ENCODE measurements around the gene ADAMTS12. TPM values are rescaled to one million over a fixed set of nuclear protein-coding genes. Genes with fewer than 3 reads are reported as not detected.

ADAMTS12 gene
- total and polyA plus RNA-seq, 2 of the 8 experiments (the other 6 are each of a cell fraction or from before 2014, with no cell fraction given), result 6.4 to 12.8 TPM

DNA sequence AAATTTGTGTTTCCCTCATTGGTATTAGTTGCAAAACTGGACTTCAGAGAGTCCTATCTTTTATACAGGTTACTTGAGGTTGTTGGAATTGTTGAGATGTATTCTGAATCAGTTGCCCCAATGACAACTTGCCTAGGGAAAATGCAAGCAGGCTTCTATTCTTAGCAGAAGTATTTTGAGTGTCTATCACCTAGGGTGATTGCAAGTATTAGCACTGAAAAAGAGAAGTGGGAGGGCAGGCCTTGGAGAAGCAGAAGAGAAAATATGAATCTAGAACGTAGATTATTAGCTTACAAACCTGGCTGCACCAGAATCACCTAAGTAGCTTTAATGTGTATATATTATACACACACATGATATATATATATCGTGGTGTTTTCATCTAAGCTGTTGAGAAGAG lies 43.2 kb downstream of the ADAMTS12 start:
- H4K5ac ChIP-seq (ENCODE audit: insufficient read length, low read depth, low read length), result no peak overlapping the region
- H3K23ac ChIP-seq (ENCODE audit: insufficient read length), result no peak overlapping the region
- H3K14ac ChIP-seq (ENCODE audit: insufficient read length), result no peak overlapping the region
- no peak overlapping the region for H2BK12ac ChIP-seq (ENCODE audit: low read depth, low read length)
- H3K79me1 ChIP-seq (ENCODE audit: low read depth, low read length), result no peaks in the 10 kb centered on the region
- H3K18ac ChIP-seq (ENCODE audit: extremely low read depth, low read length), result no peak overlapping the region
- CTCF ChIA-PET (ENCODE audit: partially characterized antibody), result no interaction called here
- no peak overlapping the region for H2BK120ac ChIP-seq (replicated peaks; ENCODE audit: low read depth, low read length)
- H3K9ac ChIP-seq (replicated peaks in 1 of 4; ENCODE audit: extremely low read depth in 1 of 4, low read depth in 3 of 4, low read length in 3 of 4), result no peak overlapping the region
- no peak overlapping the region for H4K8ac ChIP-seq (ENCODE audit: extremely low read depth, insufficient read depth, low read length)
- no peak overlapping the region for H2BK20ac ChIP-seq (ENCODE audit: low read length)
- H3K4ac ChIP-seq (replicated peaks; ENCODE audit: insufficient read length, low read depth, low read length), result no peak overlapping the region
- H2BK15ac ChIP-seq (ENCODE audit: low read length), result no peak overlapping the region
- no peaks in the 10 kb centered on the region for H3K27me3 ChIP-seq (replicated peaks in 1 of 4; ENCODE audit: control insufficient read depth in 3 of 4, extremely low read depth in 1 of 4, insufficient read depth in 3 of 4, low read length in 3 of 4)
- H2AK5ac ChIP-seq (ENCODE audit: low read depth, low read length), result no peak overlapping the region
- TF ChIP-seq RXRA (IDR thresholded peaks at IDR 0.05; ENCODE audit: insufficient read depth, low read depth, low read length) (no peak), CBX5 (IDR thresholded peaks at IDR 0.05; ENCODE audit: low read depth, low read length) (no peak), SAP30 (IDR thresholded peaks at IDR 0.05; ENCODE audit: insufficient read depth, insufficient replicate concordance, low read length) (no peak)
- TF ChIP-seq, protein P1, sequence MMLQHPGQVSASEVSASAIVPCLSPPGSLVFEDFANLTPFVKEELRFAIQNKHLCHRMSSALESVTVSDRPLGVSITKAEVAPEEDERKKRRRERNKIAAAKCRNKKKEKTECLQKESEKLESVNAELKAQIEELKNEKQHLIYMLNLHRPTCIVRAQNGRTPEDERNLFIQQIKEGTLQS (IDR thresholded peaks at IDR 0.05; ENCODE audit: insufficient read depth, low read depth, low read length), result no peak
- no peak for FAIRE-seq
- no peak overlapping the region for H3K56ac ChIP-seq (replicated peaks; ENCODE audit: insufficient read length, low read depth, low read length)
- H4K20me1 ChIP-seq (replicated peaks in 1 of 2; ENCODE audit: control insufficient read depth in 1 of 2, insufficient read depth in 2 of 2, low read length in 2 of 2), result no peaks in the 10 kb centered on the region
- 0 out of 8 replicates have a peak, but pooled peaks cover 0 to 6% (median 2%) of the 10 kb centered on the region in 4 experiments for H3K36me3 ChIP-seq (ENCODE audit: control insufficient read depth in 2 of 4, insufficient read depth in 4 of 4, low read length in 3 of 4)
- 97% methylated on average over 2 of the region's 2 CpGs; no CpG with 5 or more reads in 1 of the 2 experiments for WGBS, 2 experiments (ENCODE audit: extremely low coverage in 1 of 2, insufficient coverage in 1 of 2, insufficient read length in 1 of 2, insufficient replicate concordance in 2 of 2, low coverage in 1 of 2, low lambda C conversion rate in 2 of 2, missing lambda C conversion rate in 1 of 2)
- no peak overlapping the region for H2AFZ ChIP-seq (ENCODE audit: low read length)
- no peak overlapping the region for H3K4me2 ChIP-seq (ENCODE audit: insufficient read depth in 1 of 2, low read depth in 2 of 2, low read length in 2 of 2)
- no peak overlapping the region for H2BK5ac ChIP-seq (ENCODE audit: low read depth, low read length)
- no peaks in the 10 kb centered on the region for H3K23me2 ChIP-seq (ENCODE audit: low read depth, low read length)
- H3K27ac ChIP-seq (ENCODE audit: low read depth, low read length), result no peak overlapping the region
- DNase-seq (ENCODE audit: low read depth in 1 of 2, low spot score in 2 of 2), result no peak
- no peak overlapping the region for H4K91ac ChIP-seq (replicated peaks; ENCODE audit: insufficient read length, low read length)
- no peak overlapping the region for H3K4me3 ChIP-seq (ENCODE audit: extremely low read depth in 1 of 4, insufficient read depth in 2 of 4, low read depth in 3 of 4, low read length in 4 of 4)
- peaks cover 3% of the 10 kb centered on the region in 2 experiments; a peak in 2 of 4 replicates for H3K9me3 ChIP-seq (ENCODE audit: insufficient read depth in 2 of 2, low read depth in 1 of 2, low read length in 1 of 2)
- POLR2A ChIA-PET (ENCODE audit: partially characterized antibody), result no interaction called here
- no peaks in the 10 kb centered on the region for H3K79me2 ChIP-seq (ENCODE audit: control insufficient read depth in 1 of 2, insufficient read depth in 2 of 2, low read length in 2 of 2)
- peaks cover 0 to 6% (median 3%) of the 10 kb centered on the region in 4 experiments; a peak in 5 of 7 replicates for H3K4me1 ChIP-seq (replicated peaks in 1 of 4; ENCODE audit: control insufficient read depth in 3 of 4, insufficient read depth in 4 of 4, low read length in 3 of 4)

Data from H1 (cell line).